Peyer's patch (tissue), 4 donors: ENCODE measurements around the gene CCL16.

Experiments used
- POLR2A ChIP-seq, 2 donors: fragments of 450-650 bp; IDR thresholded peaks; one replicate each; pipeline ENCODE4 v1.5.1; 2017; ENCODE audit warnings: antibody characterized with exemption in 2 of 2, mild to moderate bottlenecking in 2 of 2, moderate library complexity in 2 of 2
- TF ChIP-seq, protein P1 (sequence below), 6 experiments: fragments of 450-650 bp in 4 of 6; fragments of 200-600 bp in 2 of 6; sonication (generic) in 1 of 6; IDR thresholded peaks; one replicate each; pipeline ENCODE4 v1.5.1; 2017 to 2019; ENCODE audit warnings: antibody characterized with exemption in 6 of 6, mild to moderate bottlenecking in 3 of 6, moderate library complexity in 1 of 6

DNA sequence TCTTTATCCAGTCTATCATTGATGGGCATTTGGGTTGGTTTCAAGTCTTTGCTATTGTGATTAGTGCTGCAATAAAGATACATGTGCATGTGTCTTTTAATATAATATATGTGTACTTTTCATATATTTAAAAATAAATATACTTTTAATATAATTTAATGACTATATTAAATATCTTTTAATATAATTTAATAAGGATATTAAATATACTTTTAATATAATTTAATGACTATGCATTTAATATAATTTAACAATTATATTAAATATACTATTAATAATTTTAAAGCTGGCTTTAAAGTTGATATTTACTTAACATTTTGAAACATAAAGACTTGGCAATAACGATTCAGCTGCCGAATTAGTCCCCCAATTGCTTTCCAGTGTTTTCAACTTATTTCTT lies 35.3 kb upstream of the CCL16 start:
- TF ChIP-seq, protein P1, sequence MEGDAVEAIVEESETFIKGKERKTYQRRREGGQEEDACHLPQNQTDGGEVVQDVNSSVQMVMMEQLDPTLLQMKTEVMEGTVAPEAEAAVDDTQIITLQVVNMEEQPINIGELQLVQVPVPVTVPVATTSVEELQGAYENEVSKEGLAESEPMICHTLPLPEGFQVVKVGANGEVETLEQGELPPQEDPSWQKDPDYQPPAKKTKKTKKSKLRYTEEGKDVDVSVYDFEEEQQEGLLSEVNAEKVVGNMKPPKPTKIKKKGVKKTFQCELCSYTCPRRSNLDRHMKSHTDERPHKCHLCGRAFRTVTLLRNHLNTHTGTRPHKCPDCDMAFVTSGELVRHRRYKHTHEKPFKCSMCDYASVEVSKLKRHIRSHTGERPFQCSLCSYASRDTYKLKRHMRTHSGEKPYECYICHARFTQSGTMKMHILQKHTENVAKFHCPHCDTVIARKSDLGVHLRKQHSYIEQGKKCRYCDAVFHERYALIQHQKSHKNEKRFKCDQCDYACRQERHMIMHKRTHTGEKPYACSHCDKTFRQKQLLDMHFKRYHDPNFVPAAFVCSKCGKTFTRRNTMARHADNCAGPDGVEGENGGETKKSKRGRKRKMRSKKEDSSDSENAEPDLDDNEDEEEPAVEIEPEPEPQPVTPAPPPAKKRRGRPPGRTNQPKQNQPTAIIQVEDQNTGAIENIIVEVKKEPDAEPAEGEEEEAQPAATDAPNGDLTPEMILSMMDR (IDR thresholded peaks at IDR 0.05), result no peak
- no peak for TF ChIP-seq POLR2A (IDR thresholded peaks at IDR 0.05)
